Thyroid gland (tissue), 4 donors: ENCODE measurements around the gene ZBTB16.

Experiments
- POLR2A ChIP-seq, 2 donors: fragments of 450-650 bp; IDR thresholded peaks; one replicate each; pipeline ENCODE4 v1.6.1; 2017; ENCODE audit warnings: antibody characterized with exemption in 2 of 2, mild to moderate bottlenecking in 2 of 2, moderate library complexity in 1 of 2
- TF ChIP-seq, protein P1 (sequence below), 6 experiments: fragments of 200-600 bp in 3 of 6; fragments of 450-650 bp in 3 of 6; sonication (generic) in 3 of 6; IDR thresholded peaks; one replicate each; pipeline ENCODE4 v1.5.1; 2016 to 2019; ENCODE audit warnings: antibody characterized with exemption in 6 of 6, mild to moderate bottlenecking in 2 of 6, inconsistent platforms in 1 of 6, moderate library complexity in 1 of 6

DNA sequence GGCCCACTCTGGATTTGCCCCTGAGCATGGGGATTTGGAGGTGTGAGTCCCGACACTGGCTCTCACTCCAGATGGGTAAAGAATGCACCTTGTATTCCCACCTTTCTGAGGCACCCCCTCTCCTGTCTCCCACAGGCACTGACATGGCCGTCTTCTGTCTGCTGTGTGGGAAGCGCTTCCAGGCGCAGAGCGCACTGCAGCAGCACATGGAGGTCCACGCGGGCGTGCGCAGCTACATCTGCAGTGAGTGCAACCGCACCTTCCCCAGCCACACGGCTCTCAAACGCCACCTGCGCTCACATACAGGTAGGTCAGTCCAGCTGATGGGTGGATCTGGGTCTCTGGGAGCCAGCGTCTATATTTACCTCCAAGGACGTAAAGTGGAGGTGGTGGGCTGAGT is 182.5 kb downstream of the ZBTB16 start:
- TF ChIP-seq, protein P1, sequence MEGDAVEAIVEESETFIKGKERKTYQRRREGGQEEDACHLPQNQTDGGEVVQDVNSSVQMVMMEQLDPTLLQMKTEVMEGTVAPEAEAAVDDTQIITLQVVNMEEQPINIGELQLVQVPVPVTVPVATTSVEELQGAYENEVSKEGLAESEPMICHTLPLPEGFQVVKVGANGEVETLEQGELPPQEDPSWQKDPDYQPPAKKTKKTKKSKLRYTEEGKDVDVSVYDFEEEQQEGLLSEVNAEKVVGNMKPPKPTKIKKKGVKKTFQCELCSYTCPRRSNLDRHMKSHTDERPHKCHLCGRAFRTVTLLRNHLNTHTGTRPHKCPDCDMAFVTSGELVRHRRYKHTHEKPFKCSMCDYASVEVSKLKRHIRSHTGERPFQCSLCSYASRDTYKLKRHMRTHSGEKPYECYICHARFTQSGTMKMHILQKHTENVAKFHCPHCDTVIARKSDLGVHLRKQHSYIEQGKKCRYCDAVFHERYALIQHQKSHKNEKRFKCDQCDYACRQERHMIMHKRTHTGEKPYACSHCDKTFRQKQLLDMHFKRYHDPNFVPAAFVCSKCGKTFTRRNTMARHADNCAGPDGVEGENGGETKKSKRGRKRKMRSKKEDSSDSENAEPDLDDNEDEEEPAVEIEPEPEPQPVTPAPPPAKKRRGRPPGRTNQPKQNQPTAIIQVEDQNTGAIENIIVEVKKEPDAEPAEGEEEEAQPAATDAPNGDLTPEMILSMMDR (IDR thresholded peaks at IDR 0.05) = no peak
- TF ChIP-seq POLR2A (IDR thresholded peaks at IDR 0.05) = no peak
